GM21723 (cell line): ENCODE measurements around the gene TFDP2.
"Not testable (repeated sequence)": the region's sequence is repeated elsewhere in the genome, so short reads cannot be mapped to it uniquely, and the experiment has no call there.

ENCODE experiments used
- ATAC-seq: cut with Tn5 transposase; IDR thresholded peaks from one replicate; pipeline ENCODE4 v1.9.1; 2021; ENCODE audit warnings: mild to moderate bottlenecking, moderate library complexity; ENCODE audit not compliant: unreplicated experiment

The TFDP2 gene

DNA sequence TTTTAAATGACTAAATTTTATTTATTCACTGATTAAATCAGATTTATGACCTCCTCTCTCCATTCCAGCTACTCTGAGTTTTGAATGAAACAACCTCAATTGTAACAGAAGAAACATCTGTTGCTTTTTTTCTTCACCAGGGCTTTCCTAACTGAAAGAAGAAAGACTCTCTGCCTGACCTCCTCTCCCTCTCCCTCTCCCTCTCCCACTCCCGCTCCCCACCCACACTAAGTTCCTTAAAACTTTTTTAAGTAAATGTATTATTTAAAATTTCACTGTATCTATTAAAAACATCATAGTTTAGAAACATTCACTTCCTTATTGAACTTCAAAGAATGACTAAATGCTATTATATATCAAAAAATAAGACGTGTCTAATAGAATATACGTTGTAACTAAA, 122.0 kb downstream of the TFDP2 start:
- ATAC-seq = no peak

DNA sequence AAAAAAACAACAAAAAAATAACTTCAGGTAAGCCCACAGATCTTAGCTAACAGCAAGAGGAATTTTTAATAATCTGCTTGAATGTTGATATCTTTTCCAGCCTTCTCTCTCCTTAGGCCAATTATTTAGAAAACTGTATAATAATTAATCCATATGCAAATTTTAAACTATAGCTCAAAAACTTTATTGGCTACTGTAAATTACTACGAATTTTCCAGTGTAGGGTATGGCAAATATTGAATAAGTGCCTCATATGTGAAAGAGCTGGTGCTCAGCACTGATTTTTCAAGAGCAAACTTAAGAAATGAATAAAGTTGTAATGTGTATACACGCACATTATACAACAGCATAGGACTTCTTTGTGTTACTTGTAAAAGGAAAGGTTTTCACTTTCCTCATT, 123.0 kb downstream of the TFDP2 start:
- no peak for ATAC-seq

DNA sequence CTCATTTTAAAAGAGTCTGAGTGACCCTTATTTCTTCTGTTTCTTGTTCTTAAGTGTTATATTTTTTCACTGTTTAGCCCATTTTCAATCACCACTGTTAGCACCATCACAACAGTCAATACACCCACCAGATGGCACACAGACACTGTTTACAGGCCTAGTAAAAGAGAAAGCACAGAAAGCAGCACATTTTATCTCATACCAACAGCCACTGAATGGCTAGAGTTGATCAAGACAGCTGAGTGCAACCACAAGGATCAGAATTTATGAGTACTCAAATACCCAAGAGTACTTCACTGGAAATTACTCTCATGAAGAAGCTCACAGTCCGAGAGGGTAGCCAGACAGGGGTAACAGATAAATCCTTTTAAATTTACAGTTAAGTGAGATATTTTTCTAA, 127.0 kb downstream of the TFDP2 start:
- ATAC-seq = peak; percentile 70

DNA sequence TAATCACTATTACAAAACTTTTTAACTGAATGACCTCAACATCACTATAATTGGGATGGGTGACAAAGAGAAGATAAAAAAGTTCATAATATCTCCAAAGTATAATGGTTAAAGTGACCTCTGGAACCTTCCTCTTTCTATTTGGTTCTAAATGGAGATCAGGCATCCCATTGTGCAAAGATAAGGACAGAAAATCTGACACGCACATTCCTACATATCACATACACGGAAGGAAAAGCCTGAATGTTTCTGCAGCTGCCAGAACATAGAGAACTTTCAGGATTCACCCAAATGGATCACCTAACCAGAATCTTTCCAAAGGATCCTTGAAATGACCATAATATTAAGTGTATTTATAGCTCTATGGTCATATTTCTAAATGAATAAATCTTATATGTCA, 128.2 kb downstream of the TFDP2 start:
- ATAC-seq = no peak

DNA sequence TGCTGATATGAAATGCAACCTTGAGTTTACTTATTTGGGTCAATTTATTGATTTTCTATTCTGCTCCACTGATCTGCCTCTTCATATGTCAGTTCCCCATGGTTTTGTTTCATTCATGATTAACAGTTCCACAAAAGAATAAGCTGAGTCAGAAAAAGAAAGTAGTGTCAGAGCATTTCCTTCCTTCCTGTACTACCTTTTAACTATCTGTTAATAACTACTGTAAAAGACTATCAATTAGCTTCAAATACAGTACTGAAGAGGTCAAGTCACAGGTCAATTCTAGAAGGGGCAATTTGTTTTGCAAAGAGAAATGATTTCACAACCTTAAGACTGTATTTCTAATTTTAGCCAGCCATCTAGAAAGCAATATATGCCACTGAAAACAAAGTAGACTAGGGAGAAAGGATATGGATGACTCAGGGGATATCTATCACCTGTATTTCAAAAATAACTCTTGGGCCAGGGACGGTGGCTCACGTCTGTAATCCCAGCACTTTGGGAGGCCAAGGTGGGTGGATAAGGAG, 129.5 kb downstream of the TFDP2 start:
- ATAC-seq = peak; percentile 49

DNA sequence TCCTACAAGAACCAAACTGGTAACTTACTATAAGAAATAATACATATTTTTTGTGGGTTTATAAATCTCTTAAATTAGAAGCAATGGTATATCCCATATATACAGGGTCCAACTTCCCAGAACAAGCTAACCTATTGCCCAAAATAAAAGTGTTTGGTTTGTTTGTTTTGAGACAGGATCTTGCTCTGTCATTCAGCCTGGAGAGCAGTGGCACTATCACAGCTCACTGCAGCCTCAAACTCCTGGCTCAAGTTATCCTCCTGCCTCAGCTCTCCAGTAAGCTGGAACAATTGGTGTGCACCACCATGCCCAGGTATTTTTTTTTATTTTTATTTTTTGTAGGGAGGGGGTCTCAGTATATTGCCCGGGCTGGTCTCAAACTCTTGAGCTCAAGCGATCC, 135.4 kb downstream of the TFDP2 start:
- ATAC-seq = no peak

DNA sequence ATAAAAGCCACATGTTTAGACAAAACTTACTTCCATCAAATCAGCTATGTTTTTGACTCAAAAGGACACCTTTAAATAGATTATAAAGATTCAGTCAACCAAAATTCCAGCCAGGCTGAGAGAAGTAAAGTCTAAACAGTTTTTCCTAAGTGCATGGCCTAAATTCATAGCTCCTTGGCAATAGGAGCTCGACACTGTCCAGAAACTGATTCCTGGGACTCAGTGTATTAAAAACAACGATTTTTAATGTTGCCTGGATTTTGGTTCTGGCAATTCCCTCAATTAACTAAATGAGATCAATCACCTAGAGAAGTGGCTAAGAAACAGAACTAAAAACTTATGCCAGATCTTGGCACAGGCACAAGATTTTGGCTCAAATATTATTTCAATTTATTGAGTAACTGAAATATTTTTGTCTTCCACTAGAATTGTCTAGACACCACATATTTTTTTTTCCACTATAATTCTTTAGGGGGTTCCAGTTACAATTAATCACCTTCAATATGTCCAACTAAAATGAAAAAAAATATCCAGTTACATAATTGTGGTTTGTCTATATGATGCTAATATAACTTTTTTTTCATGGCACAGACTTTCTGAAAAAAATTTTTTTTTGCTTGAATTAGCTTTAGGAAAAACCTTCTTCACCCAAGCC, 135.9 kb downstream of the TFDP2 start:
- ATAC-seq = no peak

DNA sequence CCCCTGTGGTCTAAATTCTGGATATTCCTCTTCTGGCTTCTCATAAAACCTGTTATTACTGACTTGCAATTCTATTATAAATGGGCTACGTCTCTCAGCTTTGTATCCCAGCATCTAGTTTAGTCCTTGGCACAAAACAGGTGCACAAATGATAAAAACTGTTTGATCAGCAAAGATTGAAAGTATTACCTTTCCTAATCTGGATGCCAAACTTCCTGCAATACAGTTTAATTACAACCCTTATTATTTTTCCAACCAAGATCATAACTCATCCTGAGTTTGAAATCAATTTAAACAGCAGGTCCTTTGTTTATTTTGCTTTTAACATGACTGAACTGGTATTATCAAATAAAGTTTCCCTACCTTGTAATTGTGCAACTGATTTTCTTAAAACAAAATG, 140.3 kb downstream of the TFDP2 start:
- ATAC-seq = no peak

DNA sequence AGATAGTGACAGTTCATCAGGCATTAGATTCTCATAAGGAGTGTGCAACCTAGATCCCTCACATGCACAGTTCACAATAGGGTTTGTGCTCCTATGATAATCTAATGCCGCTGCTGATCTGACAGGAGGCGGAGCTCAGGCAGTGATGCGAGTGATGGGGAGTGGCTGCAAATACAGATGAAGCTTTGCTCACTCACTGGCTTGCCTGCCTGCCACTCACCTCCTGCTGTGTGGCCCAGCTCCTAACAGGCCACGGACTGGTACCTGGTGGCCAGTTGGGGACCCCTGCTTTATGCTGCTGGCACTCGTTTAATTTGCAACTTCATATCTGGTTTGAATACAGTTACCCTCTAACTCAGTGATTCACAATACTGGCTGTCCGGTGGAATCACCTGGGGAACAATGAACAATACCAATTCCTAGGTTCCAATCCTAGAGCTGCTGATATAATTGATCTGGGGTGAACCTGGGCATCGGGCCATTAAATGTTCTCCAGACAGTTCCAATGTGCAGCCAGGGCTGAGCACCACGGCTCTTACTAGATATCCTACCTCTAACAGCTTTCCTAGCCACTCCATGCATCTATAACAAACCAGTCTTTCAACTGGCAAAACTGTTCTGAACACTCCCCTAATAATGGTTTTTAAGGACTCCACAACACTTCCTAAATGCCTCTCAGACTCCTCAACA, 141.5 kb downstream of the TFDP2 start:
- ATAC-seq = no peak

DNA sequence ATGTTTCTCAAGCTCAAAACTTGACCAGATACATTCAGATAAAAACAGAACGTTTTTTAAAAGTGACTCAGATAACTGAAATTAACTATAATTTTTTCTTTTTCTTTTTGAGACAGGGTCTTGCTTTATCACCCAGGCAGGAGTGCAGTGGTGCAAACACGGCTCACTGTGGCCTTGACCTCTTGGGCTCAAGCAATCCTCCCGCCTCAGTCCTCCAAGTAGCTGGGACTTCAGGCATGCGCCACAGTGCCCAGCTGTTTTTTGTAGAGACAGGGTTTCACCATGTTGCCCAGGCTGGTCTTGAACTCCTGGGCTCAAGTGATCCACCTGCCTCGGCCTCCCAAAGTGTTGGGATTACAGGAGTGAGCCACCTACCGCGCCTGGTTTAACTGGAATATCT, 144.4 kb downstream of the TFDP2 start:
- ATAC-seq = not testable (repeated sequence)

DNA sequence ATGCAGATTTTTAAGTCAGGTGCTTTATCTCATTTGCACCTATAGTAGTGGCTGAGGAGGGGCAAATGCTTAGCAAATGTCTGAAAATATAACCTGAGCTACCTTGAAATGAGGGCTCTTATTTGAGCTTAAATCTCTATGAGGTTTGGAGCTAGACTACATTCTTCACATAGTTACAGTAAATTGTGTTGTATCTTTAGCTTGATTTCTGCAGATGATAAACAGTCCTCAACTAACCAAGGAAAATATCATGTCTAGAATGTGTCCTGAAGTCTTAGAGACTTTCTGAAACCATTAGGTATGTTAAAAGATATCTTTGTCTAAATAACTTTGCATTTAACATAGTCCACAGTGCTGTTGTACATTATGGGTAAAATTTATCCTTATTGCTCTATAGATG, 145.3 kb downstream of the TFDP2 start:
- no peak for ATAC-seq

DNA sequence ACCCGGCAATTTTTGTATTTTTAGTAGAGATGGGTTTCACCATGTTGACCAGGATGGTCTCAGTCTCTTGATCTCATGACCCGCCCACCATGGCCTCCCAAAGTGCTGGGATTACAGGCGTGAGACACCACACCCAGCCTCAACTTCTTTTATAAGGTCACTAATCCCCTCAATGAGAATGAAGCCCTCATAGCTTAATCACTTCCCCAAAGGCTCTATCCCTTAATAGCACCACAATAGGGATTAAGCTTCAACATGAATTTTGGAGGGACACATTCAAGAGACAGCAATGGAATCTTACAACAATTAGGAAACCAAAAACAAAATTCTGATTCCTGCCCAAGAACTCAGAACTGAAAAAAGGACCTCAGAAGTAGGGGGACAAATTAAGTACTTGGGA, 146.1 kb downstream of the TFDP2 start:
- no peak for ATAC-seq

DNA sequence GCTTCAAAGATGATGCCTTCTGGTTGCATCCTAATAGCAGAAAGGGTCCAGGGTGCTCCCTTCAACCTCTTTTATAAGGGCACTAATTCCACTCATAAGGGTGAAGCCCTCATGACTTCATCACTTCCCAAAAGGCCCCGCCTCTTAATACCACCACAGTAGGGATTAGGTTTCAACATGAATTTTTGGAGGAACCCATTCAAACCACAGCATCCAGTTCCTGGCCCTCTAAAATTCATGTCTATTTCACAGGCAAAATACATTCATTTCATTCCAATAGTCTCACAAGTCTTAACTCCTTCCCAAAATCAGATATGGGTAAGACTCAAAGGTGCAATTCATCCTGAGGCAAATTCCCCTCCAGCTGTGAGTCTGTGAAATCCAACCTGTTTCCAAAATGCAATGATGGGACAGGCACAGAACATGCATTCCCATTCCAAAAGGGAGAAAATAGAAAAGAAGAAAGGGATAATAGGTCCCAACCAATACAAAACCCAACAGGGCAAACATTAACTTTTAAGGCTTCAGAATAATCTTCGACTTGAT, 148.9 kb downstream of the TFDP2 start:
- no peak for ATAC-seq

DNA sequence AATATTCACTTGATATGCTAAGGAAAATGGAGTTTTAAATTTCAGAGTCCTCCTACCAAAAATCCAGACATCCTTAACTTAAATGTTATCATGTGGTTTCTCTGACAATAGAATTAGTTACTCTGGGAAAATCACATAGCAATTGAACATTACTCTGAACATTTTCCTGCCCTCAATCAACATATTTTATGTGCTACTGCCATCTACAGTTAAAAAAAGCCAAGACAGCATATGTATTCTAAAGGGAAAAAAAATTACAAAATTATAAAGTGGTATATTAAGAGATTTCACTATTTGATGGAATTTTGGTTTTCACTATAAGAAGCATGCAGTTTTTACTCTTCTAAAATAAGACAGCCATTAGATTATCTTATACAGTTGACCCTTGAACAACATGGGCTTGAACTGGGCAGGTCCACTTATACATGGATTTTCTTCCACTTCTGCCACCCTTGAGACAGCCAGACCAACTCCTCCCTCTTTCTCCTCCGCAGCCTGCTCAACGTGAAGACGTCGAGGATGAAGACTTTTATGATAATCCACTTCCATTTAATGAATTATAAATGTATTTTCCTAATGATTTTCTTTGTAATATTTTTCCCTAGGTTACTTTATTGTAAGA, 150.6 kb downstream of the TFDP2 start:
- ATAC-seq = no peak

DNA sequence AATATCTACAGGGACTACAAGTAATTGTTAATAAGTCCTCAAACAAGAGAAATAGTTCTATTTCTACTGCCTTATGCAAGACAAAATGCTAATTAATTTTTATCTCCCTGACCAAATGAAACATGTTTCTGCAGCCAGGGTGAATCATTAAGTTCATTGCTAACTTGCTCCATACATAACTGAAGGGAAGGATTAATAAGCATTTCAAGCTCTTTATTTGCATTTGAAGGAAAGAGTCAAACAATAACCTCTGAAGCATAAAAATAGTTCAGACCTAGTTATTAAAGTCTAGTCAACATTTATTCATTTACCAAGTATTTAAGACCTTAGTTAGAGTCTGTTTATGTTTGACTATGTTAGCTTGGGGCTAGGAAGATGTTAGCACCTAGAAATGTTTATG, 152.9 kb downstream of the TFDP2 start:
- no peak for ATAC-seq

DNA sequence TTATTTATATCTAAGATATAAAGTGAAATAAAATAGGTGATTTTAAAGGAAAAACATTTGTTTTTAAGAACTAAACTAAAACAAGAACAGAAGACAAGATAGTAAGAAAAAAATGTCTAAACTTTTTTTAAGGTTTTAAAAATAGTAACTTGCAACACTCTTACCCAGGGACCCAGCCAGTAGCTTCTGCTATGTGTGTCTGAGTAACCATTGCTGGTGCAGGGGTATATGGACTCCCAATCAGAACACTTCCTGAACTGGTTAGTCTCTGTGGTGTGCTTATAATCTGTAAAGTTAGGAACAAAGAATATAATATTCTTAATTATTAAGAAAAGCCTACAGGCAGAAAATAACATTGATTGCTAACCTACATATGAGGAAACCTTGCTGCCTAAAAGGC, 154.5 kb downstream of the TFDP2 start:
- no peak for ATAC-seq

DNA sequence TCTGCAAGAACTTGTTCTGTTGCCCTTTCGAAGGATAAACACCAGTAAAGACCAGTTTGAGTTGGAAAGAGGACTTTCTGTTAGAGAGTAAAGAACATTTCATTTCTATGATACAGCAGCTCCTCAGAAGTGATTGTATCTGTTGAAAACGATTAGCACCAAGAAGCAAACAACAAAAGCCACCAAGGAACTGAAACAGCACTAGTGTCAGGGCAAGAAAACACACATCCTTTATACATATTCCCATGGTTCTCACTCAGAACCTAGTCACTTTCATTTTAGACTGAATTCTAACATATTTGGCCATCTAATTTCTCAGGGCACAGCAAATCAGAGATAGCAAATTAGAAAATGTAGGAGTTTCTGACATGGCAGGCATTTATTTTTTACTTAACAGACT, 156.8 kb downstream of the TFDP2 start:
- ATAC-seq = no peak

DNA sequence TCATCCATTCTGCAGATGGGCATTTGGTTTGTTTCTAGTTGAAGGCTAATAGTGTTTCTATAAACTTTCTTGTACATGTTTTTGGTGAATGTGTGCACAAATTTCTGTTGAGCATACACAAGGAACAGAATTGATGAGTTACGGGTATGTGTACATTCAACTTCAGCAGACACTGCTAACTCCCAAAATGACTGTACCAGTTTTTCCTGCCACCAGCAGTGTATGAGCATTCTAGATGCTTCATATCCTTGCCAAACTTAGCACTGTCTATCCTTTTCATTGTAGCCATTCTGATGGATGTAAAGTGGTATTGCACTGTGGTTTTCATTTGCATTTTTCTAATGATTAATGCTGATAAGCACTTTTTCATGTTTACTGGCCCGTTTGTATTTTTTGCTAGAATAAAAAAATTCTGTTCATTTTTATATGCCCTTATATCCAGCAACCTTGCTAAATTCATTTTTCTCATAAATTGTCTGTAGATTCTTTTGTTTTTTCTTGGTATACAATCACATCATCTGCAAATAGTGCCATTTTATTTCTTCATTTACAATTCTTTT, 162.7 kb downstream of the TFDP2 start:
- no peak for ATAC-seq

DNA sequence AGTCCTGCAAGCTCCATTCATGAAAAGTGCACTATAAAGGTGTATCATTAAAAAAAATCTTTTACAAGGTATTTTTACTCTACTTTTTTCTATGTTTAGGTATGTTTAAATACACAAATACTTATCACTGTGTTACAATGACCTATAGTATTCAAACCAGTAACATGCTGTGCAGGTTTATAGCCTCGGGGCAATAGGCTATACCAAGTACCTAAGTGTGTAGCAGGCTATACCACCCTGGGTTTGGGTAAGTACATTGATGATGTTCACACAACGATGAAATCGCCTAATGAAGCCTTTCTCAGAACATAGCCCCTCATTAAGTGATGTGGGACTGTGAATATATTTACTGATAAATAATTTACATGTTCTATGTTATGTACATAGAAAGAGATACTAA, 168.3 kb downstream of the TFDP2 start:
- no peak for ATAC-seq

DNA sequence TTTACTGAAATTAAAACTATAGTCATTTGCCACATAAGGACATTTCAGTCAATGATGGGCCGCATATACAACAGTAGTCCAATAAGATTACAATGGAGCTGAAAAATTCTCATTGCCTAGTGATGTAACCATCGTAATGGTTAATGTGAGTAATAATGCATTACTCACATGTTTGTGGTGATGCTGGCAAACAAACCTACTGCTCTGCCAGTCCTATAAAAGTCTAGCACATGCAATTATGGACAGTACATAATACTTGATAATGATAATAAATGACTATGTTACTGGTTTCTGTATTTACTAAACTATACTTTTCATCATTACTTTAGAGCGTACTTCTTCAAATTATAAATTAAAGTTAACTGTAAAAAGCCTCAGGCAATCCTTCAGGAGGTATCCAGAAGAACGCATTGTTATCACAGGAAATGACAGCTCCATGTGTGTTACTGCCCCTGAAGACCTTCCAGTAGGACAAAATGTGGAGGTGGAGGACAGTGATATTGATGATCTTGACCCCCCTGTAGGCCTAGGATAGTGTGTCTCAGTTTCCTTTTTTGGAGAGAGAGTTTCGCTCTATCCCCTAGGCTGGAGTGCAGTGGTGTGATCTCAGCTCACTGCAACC, 170.2 kb downstream of the TFDP2 start:
- ATAC-seq = no peak

DNA sequence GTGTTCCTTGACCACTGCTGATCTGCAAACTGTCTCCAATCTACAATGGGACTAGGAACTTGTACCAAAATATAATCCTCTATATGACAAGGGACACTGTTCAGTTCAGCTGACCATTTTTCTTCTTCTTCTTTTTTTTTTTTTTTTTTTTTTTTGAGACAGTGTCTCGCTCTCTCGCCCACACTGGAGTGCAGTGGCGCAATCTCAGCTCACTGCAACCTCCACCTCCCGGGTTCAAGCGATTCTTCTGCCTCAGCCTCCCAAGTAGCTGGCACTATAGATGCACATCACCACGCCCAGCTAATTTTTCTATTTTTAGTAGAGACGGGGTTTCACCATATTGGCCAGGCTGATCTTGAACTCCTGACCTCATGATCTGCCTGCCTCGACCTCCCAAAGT, 174.6 kb downstream of the TFDP2 start:
- ATAC-seq = not testable (repeated sequence)
